Duodenal mucosa (tissue), 2 donors: ENCODE measurements around the gene ZCCHC17.

Experiments
- H3K27ac ChIP-seq: one replicate; pipeline ENCODE4 v1.7.0; 2013; ENCODE audit warnings: low read depth, low read length
- H3K27me3 ChIP-seq, 2 donors: one replicate each; pipeline ENCODE4 v1.7.0; 2013; ENCODE audit warnings: low read length in 2 of 2, control low read depth in 1 of 2; ENCODE audit not compliant: insufficient read depth in 2 of 2, control insufficient read depth in 1 of 2
- H3K36me3 ChIP-seq, 2 donors: one replicate each; pipeline ENCODE4 v1.7.0; 2013; ENCODE audit warnings: low read length in 2 of 2, control low read depth in 1 of 2; ENCODE audit not compliant: insufficient read depth in 2 of 2, control insufficient read depth in 1 of 2
- H3K4me1 ChIP-seq, 2 donors: one replicate each; pipeline ENCODE4 v1.7.0; 2013; ENCODE audit warnings: low read length in 2 of 2, control low read depth in 1 of 2; ENCODE audit not compliant: insufficient read depth in 2 of 2, control insufficient read depth in 1 of 2
- H3K4me3 ChIP-seq, 2 donors: one replicate each; pipeline ENCODE4 v1.7.0; 2013; ENCODE audit warnings: low read length in 2 of 2, low read depth in 1 of 2
- H3K9ac ChIP-seq, 2 donors: one replicate each; pipeline ENCODE4 v1.7.0; 2013; ENCODE audit warnings: low read length in 2 of 2, low read depth in 1 of 2
- H3K9me3 ChIP-seq, 2 donors: one replicate each; pipeline ENCODE4 v1.7.0; 2013; ENCODE audit warnings: low read length in 2 of 2, control low read depth in 1 of 2; ENCODE audit not compliant: control insufficient read depth in 1 of 2

The ZCCHC17 gene

DNA sequence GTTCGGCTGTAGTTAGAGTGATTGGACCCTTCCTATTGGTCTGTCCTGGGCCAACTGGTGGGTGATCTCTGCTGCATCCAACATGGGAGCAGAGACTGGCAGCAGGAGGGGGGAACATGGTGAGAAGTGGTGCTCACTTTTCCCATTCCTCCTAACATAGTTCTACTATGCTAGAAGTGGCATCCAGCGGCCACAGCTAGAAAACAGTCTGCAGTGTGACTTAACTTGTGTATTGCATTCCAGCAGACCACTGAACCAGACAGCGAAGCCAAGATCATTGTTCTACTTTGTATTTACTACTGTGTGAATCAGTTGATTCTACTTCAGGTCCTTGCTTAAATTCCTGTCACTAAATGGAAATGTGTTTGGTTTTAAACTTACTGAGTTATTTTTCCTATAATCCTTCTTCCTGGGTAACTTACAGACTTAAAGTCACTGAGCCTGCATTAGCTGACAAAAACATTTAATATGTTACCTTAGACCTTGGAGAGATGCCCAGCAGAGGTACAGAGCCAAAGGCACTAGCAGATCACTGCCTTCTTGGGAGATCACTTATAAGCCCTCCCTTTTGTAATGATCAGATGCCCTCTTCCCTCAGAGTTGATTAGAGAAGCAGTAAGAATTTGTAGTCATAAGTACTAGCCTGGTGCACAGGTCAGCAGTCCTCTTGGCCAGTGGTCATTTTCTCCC, 67.9 kb downstream of the ZCCHC17 start:
- Histone ChIP-seq H3K27me3 (no peaks in the 10 kb centered on the region), H3K4me1 (peaks cover 6 to 20% of the 10 kb centered on the region in 2 donors), H3K9me3 (no peaks in the 10 kb centered on the region), H3K4me3 (no peak overlapping the region), H3K27ac (peak overlapping the region; percentile 18), H3K36me3 (peaks cover 4 to 26% of the 10 kb centered on the region in 2 donors), H3K9ac (no peak overlapping the region)

DNA sequence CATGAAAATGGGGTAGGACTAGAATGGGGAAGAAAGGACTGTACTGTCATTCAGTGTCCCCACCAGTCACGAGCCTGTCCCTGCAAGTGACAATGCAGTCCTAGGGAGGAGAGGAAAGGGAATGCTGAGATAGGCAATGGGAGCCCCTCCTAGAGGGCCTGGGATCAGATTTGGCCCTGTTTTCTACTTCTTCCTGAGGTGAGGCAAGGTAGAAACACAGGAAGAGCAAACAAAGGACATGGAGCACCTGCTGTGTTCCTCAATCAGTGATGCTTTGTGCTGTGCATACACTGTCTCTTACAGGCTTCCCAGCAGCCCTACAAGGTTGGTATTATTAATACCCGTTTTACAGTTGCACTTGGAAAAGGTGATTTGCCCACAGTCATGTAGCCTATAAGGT, 70.0 kb downstream of the ZCCHC17 start:
- peaks cover 4 to 22% of the 10 kb centered on the region in 2 donors for H3K36me3 ChIP-seq
- no peak overlapping the region for H3K4me3 ChIP-seq
- H3K27me3 ChIP-seq, result no peaks in the 10 kb centered on the region
- H3K4me1 ChIP-seq, result peaks cover 24 to 38% of the 10 kb centered on the region in 2 donors
- no peak overlapping the region for H3K9ac ChIP-seq
- no peak overlapping the region for H3K27ac ChIP-seq
- no peaks in the 10 kb centered on the region for H3K9me3 ChIP-seq

DNA sequence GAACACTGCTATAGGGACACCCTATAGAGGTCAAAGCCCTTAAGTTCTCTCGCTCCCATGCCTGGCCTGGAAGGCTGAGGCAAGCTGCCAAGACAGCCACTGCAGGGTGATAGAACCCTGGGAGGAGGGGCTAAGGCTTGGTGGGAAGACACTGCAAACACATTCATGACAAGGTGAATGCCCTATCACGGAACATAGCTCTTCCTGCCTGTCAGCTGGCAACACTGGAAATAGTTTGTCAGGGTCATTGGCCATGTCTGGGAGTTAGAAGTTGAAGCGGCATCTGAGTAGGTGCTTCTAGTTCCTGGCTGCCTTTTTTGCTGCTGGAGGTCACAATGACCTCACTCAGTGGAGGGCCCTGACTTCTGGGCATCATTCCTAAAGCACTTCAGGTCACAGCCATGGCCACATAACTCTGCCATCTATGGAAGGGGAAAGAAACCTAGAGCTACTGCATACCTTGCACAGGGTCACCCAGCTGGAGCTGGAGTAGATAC, 71.8 kb downstream of the ZCCHC17 start:
- Histone ChIP-seq H3K9ac (no peak overlapping the region), H3K36me3 (peaks cover 4 to 22% of the 10 kb centered on the region in 2 donors), H3K4me3 (no peak overlapping the region), H3K4me1 (peaks cover 42 to 57% of the 10 kb centered on the region in 2 donors), H3K27ac (no peak overlapping the region), H3K27me3 (no peaks in the 10 kb centered on the region), H3K9me3 (no peaks in the 10 kb centered on the region)

DNA sequence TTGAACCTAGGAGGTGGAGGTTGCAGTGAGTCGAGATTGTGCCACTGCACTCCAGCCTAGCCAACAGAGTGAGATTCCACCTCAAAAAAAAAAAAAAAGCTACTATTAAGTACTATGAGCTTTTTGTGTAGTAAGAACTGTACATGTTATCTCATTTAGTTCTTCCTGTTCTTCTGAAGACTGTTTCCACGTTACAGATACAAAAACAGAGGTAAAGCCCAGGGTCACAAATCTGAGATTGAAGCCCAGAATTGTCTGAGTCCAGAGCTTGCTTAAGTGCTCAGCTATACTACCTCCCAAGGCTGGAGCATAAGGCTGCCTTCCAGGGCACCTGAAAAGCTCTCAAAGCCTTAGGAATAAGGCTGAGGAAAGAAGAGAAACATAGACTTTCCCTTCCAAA, 73.2 kb downstream of the ZCCHC17 start:
- Histone ChIP-seq H3K36me3 (peaks cover 4 to 11% of the 10 kb centered on the region in 2 donors), H3K4me1 (peaks cover 48 to 57% of the 10 kb centered on the region in 2 donors), H3K4me3 (no peak overlapping the region), H3K27ac (no peak overlapping the region), H3K9ac (no peak overlapping the region), H3K9me3 (no peaks in the 10 kb centered on the region), H3K27me3 (no peaks in the 10 kb centered on the region)

DNA sequence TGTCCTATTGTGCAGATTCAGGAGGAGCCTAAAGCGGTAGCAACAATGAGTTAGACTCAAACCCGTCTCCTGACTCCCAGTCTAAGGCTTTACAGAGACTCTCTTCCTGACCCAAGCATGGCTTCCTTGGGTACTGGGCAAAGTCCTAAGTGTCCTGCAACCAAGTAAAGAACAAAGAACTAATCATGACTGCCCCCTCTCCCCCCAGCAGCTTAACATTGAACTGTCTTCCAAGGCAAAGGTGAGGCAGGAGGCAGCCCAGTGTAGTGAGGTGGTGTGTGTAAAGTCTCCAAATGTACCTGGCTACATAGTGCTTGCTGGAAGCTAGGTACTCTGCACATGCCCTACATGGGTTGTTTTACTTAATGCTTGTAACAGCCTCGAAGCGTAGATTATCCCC, 73.7 kb downstream of the ZCCHC17 start:
- Histone ChIP-seq H3K9ac (no peak overlapping the region), H3K4me3 (no peak overlapping the region), H3K27me3 (no peaks in the 10 kb centered on the region), H3K36me3 (peaks cover 4 to 6% of the 10 kb centered on the region in 2 donors), H3K4me1 (peaks cover 48 to 54% of the 10 kb centered on the region in 2 donors), H3K9me3 (no peaks in the 10 kb centered on the region), H3K27ac (no peak overlapping the region)

DNA sequence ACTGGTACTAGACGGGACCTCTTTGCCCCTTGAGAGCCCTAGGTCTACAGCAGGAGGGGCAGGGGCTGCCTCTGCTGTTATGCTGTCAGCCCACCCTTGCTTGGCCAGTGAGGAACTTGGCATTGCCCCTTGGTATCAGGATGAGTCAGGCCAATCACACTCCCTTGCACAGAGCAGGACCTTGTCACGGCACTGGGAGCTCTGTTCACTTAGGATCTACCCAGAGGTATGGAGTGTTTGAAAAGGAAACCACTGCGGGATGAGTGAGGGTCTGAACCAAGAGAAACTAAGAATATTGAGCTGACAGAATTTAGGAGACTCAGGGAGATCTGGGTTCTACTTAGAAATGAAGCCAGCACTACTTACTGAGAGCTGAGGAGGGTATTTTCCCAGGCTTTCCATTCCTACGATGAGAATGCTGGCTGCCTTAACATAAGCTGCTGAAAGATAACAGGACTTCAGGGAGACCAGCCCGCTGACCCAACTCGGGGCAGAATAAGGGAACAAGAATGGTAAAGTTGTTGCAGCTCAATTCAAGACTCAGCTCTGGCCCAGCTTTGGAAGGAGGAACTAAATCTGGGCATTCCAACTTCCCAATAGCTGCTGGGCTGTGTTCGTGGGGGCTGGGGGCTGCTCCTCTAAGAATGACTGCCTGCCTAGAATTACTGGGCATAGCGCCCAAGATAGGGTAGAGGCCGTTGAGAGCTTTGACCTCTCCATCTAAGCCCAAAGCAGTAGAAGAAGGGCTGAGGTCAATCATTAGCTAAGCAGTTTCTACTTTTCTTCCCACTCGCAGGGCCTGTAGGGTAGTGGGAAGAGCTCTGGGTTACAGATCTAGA, 74.5 kb downstream of the ZCCHC17 start:
- peaks cover 55 to 58% of the 10 kb centered on the region in 2 donors for H3K4me1 ChIP-seq
- peak overlapping the region in 1 of 2 donors; percentile 38 for H3K9ac ChIP-seq

DNA sequence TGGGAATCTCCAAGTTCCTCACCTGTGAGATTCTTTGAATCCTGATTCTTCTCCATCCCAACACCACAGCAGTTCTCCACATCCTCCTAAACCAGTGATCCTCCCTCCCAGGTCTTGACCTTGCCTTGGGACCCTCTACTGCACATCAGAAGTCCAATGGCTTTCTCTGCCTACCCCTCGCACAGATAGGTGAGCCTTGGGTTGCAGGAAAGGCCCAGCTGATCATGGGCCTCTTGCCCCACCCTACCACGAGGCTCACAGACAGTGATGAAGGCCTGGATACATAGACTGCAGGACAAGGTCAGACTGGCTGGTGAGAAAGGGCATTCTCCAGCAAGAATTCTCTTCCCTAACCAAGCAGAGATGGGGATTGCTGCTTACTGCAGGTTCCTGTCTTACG, 75.2 kb downstream of the ZCCHC17 start:
- peak overlapping the region; percentile 46 for H3K27ac ChIP-seq
- H3K9ac ChIP-seq, result no peak overlapping the region
- no peaks in the 10 kb centered on the region for H3K27me3 ChIP-seq
- H3K36me3 ChIP-seq, result peaks cover 0 to under 1% of the 10 kb centered on the region in 2 donors
- H3K4me3 ChIP-seq, result peak overlapping the region; percentile 7 to 26
- no peaks in the 10 kb centered on the region for H3K9me3 ChIP-seq
- peaks cover 55 to 62% of the 10 kb centered on the region in 2 donors for H3K4me1 ChIP-seq

More for the DNA sequence above, 74.5 kb downstream of the ZCCHC17 start:
- H3K36me3 ChIP-seq, result peaks cover 0 to 4% of the 10 kb centered on the region in 2 donors
- H3K9me3 ChIP-seq, result no peaks in the 10 kb centered on the region
- H3K27me3 ChIP-seq, result no peaks in the 10 kb centered on the region
- H3K4me3 ChIP-seq, result peak overlapping the region; percentile 26 to 28
- peak overlapping the region; percentile 54 for H3K27ac ChIP-seq

DNA sequence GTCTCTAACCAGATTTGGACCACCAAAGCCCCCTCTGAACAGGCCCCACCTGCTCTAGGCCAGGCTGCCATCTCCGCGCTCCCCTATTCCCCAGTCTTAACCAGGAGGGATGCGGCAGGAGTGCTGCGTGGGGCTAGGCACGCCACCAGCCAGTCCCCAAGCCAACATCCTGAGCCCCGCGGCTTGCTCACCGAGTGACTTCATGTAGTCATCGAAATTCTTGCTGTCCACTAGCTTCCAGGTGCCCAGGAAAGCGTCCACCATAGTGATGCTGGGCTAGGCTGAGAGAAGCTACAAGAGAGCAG, 75.9 kb downstream of the ZCCHC17 start:
- peak overlapping the region; percentile 26 to 62 for H3K4me3 ChIP-seq
- H3K36me3 ChIP-seq, result no peaks in the 10 kb centered on the region
- H3K9ac ChIP-seq, result peak overlapping the region in 1 of 2 donors; percentile 79
- no peaks in the 10 kb centered on the region for H3K27me3 ChIP-seq
- H3K27ac ChIP-seq, result peak overlapping the region; percentile 79
- H3K4me1 ChIP-seq, result peaks cover 55 to 62% of the 10 kb centered on the region in 2 donors
- no peaks in the 10 kb centered on the region for H3K9me3 ChIP-seq

DNA sequence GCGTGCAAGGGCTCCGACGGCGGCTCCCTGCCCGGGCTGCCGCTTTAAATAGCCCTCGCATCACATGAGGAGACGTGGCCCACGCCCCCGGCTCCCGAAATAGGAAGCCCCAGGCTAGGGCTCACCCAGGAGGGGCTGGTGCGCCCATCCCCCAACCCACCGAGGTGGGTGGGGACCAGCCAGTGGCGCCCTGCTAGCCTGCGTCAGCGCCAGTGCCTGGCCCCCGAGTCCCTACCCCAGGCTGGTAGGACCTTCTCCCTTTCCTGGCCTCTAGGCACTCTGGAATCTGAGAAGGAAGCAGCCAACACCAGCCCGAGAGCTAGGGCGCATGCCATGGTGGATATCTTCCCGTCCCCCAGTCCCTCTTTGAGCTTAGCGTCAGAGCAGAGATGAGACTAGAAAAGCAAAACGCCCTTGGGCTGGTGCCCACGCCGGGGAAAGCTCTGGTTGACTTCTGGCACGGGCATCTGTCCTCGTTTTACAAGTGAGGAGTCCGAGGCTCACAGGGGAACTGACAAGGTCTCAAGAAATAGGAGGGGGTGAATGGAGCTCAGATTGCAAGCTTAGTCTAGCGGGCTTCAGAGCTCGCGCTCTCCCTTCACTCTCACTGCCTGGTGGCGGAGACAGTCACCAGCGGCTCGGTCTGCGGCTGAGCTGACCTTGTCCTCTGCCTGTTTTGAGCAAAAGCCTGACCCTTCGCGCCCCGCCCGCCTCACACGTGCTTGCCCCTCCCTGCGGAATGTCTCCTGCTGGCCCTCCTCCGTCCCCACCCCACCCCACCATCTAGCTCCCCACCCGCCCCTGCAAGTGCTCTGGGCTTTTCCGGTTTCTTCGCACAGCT, 76.4 kb downstream of the ZCCHC17 start, which contains the start of gene FABP3:
Gene FABP3 (minus strand): TSS at position 21 of the 841 bp plus-strand sequence. CDS start 62 bp downstream, outside the sequence.
- H3K27me3 ChIP-seq, result no peaks in the 10 kb centered on the region
- H3K4me3 ChIP-seq, result peak within 1 kb of the TSS; percentile 59 to 62
- H3K9ac ChIP-seq, result peak within 1 kb of the TSS; percentile 52 to 79
- peak within 1 kb of the TSS; percentile 79 for H3K27ac ChIP-seq
- peaks cover 55 to 64% of the 10 kb centered on the region in 2 donors for H3K4me1 ChIP-seq
- no peaks in the 10 kb centered on the region for H3K36me3 ChIP-seq
- no peaks in the 10 kb centered on the region for H3K9me3 ChIP-seq
